ENCODE results near the gene SRP9. TPM values are rescaled to one million over a fixed set of nuclear protein-coding genes. Genes with fewer than 3 reads are reported as not detected.
A peak's percentile ranks its signal among the peaks of the same experiment; 100 is the strongest.
"Not testable (repeated sequence)": the region's sequence is repeated elsewhere in the genome, so short reads cannot be mapped to it uniquely, and the experiment has no call there.

Gene SRP9
- total and polyA plus RNA-seq, 2 experiments from 2014 or later: 640 to 728 TPM

- Mint-ChIP-seq H3K4me1 (peaks cover 31% of the 10 kb centered on the region), H3K9me3 (no peaks in the 10 kb centered on the region), H3K27me3 (ENCODE audit: insufficient read depth, low read depth, poor library complexity) (peaks cover 5% of the 10 kb centered on the region), H3K36me3 (ENCODE audit: low read depth) (peaks cover 54% of the 10 kb centered on the region), H3K4me3 (peak overlapping the region; percentile 21; the same call in 1 of the 3 replicates), H3K27ac (peak overlapping the region; percentile 31)
- DNase-seq (ENCODE audit: low spot score) (no peak), ATAC-seq (no peak)
- Histone ChIP-seq H2AFZ (no peak overlapping the region), H3K79me2 (replicated peaks; ENCODE audit: insufficient read depth) (peaks cover 85% of the 10 kb centered on the region), H3F3A (replicated peaks; ENCODE audit: low read depth) (0 out of 2 replicates have a peak, but pooled peaks cover 3% of the 10 kb centered on the region), H3K4me1 (ENCODE audit: insufficient read depth) (peaks cover 35% of the 10 kb centered on the region), H3K9me2 (ENCODE audit: insufficient read depth) (no peaks in the 10 kb centered on the region), H3K27me3 (ENCODE audit: insufficient read depth) (no peaks in the 10 kb centered on the region), H3K27ac (ENCODE audit: low read depth) (peak overlapping the region; percentile 98), H3K4me2 (peak overlapping the region; percentile 86), H4K20me1 (replicated peaks; ENCODE audit: insufficient read depth) (peaks cover 11% of the 10 kb centered on the region), H3K4me3 (peak overlapping the region; percentile 8; the same call in 1 of the 2 replicates), H3K36me3 (ENCODE audit: insufficient read depth) (peaks cover 15% of the 10 kb centered on the region)
- TF ChIP-seq ETS1 (IDR thresholded peaks at IDR 0.05) (no peak), NANOG (IDR thresholded peaks at IDR 0.05; ENCODE audit: borderline replicate concordance) (no peak), EZH2phosphoT487 (IDR thresholded peaks at IDR 0.05; ENCODE audit: unreplicated experiment) (no peak), CTCF (conservative IDR thresholded peaks at IDR 0.05; ENCODE audit: low read depth in 2 of 2) (no peak), EZH2 (IDR thresholded peaks at IDR 0.05; ENCODE audit: low read depth, unreplicated experiment) (no peak), JUNB (IDR thresholded peaks at IDR 0.05; ENCODE audit: unreplicated experiment) (no peak), STAT1 (IDR thresholded peaks at IDR 0.05; ENCODE audit: unreplicated experiment) (no peak), REST (IDR thresholded peaks at IDR 0.05; ENCODE audit: unreplicated experiment) (no peak)
Observed at GRCh38 chr1:225780630-225781029, 3.0 kb downstream of the SRP9 start.

GRCh38 chr1:225789142-225789541 is 11.5 kb downstream of the SRP9 start:
- not testable (repeated sequence) for H3K4me3 Mint-ChIP-seq; H3K4me1 ChIP-seq (ENCODE audit: insufficient read depth); DNase-seq (ENCODE audit: low spot score); H3K4me3 ChIP-seq; H3K27ac ChIP-seq (ENCODE audit: low read depth); H3K27me3 Mint-ChIP-seq (ENCODE audit: insufficient read depth, low read depth, poor library complexity); H3K9me2 ChIP-seq (ENCODE audit: insufficient read depth); H3K4me1 Mint-ChIP-seq; H2AFZ ChIP-seq; H3K27ac Mint-ChIP-seq; ATAC-seq; H3K4me2 ChIP-seq; H3K27me3 ChIP-seq (ENCODE audit: insufficient read depth)
- H3K36me3 ChIP-seq (ENCODE audit: insufficient read depth): peaks cover 53% of the 10 kb centered on the region
- peaks cover 65% of the 10 kb centered on the region for H3K79me2 ChIP-seq (replicated peaks; ENCODE audit: insufficient read depth)
- H4K20me1 ChIP-seq (replicated peaks; ENCODE audit: insufficient read depth): peaks cover 17% of the 10 kb centered on the region
- Mint-ChIP-seq H3K36me3 (ENCODE audit: low read depth) (peaks cover 98% of the 10 kb centered on the region), H3K9me3 (peaks cover 27% of the 10 kb centered on the region)
- peaks cover 15% of the 10 kb centered on the region; the same call in 1 of the 2 replicates for H3F3A ChIP-seq (replicated peaks; ENCODE audit: low read depth)

All from GM23338 (cell line).